ENCODE results near the gene IFNGR1.

DNA sequence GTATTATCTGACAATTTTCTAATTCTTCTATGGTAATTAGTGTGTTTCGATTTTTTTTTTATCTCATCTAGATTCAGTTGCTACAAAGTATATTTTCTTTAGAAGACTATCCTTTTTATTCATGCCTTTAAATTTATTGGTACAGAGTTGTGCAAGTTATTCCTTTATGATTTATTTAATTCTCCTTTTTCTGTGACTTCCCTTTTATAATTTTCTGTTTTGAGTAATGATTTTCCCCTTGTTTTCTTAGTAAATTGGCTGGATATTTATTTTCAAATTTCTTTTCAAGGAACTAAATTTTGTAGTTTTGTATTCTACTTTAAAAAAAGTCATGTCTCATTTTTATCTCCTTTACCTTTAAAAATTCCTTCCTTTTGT, 43.3 kb downstream of the IFNGR1 start:
- TF ChIP-seq FOXM1 (IDR thresholded peaks at IDR 0.05; ENCODE audit: low read depth, low read length) (no peak), CEBPB (IDR thresholded peaks at IDR 0.05; ENCODE audit: borderline replicate concordance in 1 of 2, low read depth in 2 of 2, low read length in 2 of 2) (no peak), CBX5 (IDR thresholded peaks at IDR 0.05; ENCODE audit: low read depth) (no peak), SUZ12 (IDR thresholded peaks at IDR 0.05; ENCODE audit: unreplicated experiment) (no peak), TAF1 (IDR thresholded peaks at IDR 0.05; ENCODE audit: borderline replicate concordance, low read depth, low read length) (no peak)
- TF ChIP-seq, protein P1, sequence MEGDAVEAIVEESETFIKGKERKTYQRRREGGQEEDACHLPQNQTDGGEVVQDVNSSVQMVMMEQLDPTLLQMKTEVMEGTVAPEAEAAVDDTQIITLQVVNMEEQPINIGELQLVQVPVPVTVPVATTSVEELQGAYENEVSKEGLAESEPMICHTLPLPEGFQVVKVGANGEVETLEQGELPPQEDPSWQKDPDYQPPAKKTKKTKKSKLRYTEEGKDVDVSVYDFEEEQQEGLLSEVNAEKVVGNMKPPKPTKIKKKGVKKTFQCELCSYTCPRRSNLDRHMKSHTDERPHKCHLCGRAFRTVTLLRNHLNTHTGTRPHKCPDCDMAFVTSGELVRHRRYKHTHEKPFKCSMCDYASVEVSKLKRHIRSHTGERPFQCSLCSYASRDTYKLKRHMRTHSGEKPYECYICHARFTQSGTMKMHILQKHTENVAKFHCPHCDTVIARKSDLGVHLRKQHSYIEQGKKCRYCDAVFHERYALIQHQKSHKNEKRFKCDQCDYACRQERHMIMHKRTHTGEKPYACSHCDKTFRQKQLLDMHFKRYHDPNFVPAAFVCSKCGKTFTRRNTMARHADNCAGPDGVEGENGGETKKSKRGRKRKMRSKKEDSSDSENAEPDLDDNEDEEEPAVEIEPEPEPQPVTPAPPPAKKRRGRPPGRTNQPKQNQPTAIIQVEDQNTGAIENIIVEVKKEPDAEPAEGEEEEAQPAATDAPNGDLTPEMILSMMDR (IDR thresholded peaks at IDR 0.05 in 2 of 3, conservative IDR thresholded peaks at IDR 0.05 in 1 of 3; ENCODE audit: control insufficient read depth in 2 of 3, extremely low read depth in 1 of 3, insufficient read depth in 1 of 3, low read depth in 3 of 3, low read length in 3 of 3): no peak
- TF ChIP-seq, protein P2, sequence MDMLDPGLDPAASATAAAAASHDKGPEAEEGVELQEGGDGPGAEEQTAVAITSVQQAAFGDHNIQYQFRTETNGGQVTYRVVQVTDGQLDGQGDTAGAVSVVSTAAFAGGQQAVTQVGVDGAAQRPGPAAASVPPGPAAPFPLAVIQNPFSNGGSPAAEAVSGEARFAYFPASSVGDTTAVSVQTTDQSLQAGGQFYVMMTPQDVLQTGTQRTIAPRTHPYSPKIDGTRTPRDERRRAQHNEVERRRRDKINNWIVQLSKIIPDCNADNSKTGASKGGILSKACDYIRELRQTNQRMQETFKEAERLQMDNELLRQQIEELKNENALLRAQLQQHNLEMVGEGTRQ (IDR thresholded peaks at IDR 0.05; ENCODE audit: borderline replicate concordance, low read depth, low read length): no peak

Data from GM12878 (cell line).